HFFc6 (cell line): Measurements from ENCODE around the gene DUOXA2. TPM values are rescaled to one million over a fixed set of nuclear protein-coding genes. Genes with fewer than 3 reads are reported as not detected.

Experiments
- DNase-seq: peaks from one replicate; pipeline ENCODE4 v3.0.0-alpha.2; 2018
- H3K27ac Mint-ChIP-seq: 2 replicates; pipeline ENCODE4 v1.8.0; 2020; ENCODE audit warnings: mild to moderate bottlenecking, mixed read lengths
- H3K27me3 Mint-ChIP-seq: 2 replicates; pipeline ENCODE4 v1.8.0; 2021; ENCODE audit warnings: mild to moderate bottlenecking, moderate library complexity, mixed read lengths; ENCODE audit not compliant: insufficient read depth
- H3K36me3 Mint-ChIP-seq: 2 replicates; pipeline ENCODE4 v1.8.0; 2021; ENCODE audit warnings: low read depth, mixed read lengths
- H3K4me1 Mint-ChIP-seq: 2 replicates; pipeline ENCODE4 v1.8.0; 2020; ENCODE audit warnings: low read depth, mixed read lengths
- H3K4me3 Mint-ChIP-seq: 2 replicates; pipeline ENCODE4 v1.8.0; 2020; ENCODE audit warnings: mild to moderate bottlenecking, moderate library complexity, mixed read lengths
- H3K9me3 Mint-ChIP-seq: 2 replicates; pipeline ENCODE4 v1.8.0; 2020; ENCODE audit warnings: mild to moderate bottlenecking, mixed read lengths
- total RNA-seq, 6 experiments: library from RNA; stranded (reverse); fragmentation: NEBNext Ultra II Directional; extraction: Animal tissue kit (Norgen Biotek cat#: 25700); gene quantifications; 2 replicates in 1 of 6; 3 replicates in 5 of 6; pipeline ENCODE4 v1.2.3, GENCODE V29; 2021
- TF ChIP-seq, protein P1 (sequence below): fragments of 200-600 bp; sonication (generic); IDR thresholded peaks from 2 replicates; pipeline ENCODE4 v1.5.0; 2021; ENCODE audit warnings: antibody characterized with exemption, mild to moderate bottlenecking

Gene DUOXA2
- total RNA-seq, 6 experiments from 2014 or later = not detected

- Mint-ChIP-seq H3K4me3 (no peak overlapping the region), H3K4me1 (peaks cover 9% of the 10 kb centered on the region), H3K36me3 (no peaks in the 10 kb centered on the region), H3K27me3 (peaks cover 40% of the 10 kb centered on the region), H3K27ac (no peak overlapping the region), H3K9me3 (no peaks in the 10 kb centered on the region)
- no peak for DNase-seq
- TF ChIP-seq, protein P1, sequence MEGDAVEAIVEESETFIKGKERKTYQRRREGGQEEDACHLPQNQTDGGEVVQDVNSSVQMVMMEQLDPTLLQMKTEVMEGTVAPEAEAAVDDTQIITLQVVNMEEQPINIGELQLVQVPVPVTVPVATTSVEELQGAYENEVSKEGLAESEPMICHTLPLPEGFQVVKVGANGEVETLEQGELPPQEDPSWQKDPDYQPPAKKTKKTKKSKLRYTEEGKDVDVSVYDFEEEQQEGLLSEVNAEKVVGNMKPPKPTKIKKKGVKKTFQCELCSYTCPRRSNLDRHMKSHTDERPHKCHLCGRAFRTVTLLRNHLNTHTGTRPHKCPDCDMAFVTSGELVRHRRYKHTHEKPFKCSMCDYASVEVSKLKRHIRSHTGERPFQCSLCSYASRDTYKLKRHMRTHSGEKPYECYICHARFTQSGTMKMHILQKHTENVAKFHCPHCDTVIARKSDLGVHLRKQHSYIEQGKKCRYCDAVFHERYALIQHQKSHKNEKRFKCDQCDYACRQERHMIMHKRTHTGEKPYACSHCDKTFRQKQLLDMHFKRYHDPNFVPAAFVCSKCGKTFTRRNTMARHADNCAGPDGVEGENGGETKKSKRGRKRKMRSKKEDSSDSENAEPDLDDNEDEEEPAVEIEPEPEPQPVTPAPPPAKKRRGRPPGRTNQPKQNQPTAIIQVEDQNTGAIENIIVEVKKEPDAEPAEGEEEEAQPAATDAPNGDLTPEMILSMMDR = no peak
Observed at GRCh38 chr15:45095661-45096060, 18.5 kb upstream of the DUOXA2 start.

- Mint-ChIP-seq H3K4me3 (no peak overlapping the region), H3K4me1 (no peaks in the 10 kb centered on the region), H3K9me3 (no peaks in the 10 kb centered on the region), H3K27ac (no peak overlapping the region), H3K36me3 (no peaks in the 10 kb centered on the region), H3K27me3 (peaks cover 38% of the 10 kb centered on the region)
- no peak for DNase-seq
- TF ChIP-seq, protein P1 = no peak
Observed at GRCh38 chr15:45097466-45097865, 16.7 kb upstream of the DUOXA2 start.

- Mint-ChIP-seq H3K27me3 (peaks cover 45% of the 10 kb centered on the region), H3K4me3 (no peak overlapping the region), H3K27ac (no peak overlapping the region), H3K36me3 (no peaks in the 10 kb centered on the region), H3K9me3 (no peaks in the 10 kb centered on the region), H3K4me1 (no peaks in the 10 kb centered on the region)
- DNase-seq = no peak
- TF ChIP-seq, protein P1 = no peak
Observed at GRCh38 chr15:45099549-45100165, 14.5 kb upstream of the DUOXA2 start.

GRCh38 chr15:45100884-45101625 is 13.1 kb upstream of the DUOXA2 start:
- Mint-ChIP-seq H3K4me3 (no peak overlapping the region), H3K27me3 (peaks cover 47% of the 10 kb centered on the region), H3K4me1 (no peaks in the 10 kb centered on the region), H3K36me3 (no peaks in the 10 kb centered on the region), H3K27ac (no peak overlapping the region), H3K9me3 (no peaks in the 10 kb centered on the region)
- TF ChIP-seq, protein P1 = no peak
- no peak for DNase-seq

- H3K27ac Mint-ChIP-seq = no peak overlapping the region
- no peaks in the 10 kb centered on the region for H3K9me3 Mint-ChIP-seq
- TF ChIP-seq, protein P1 = no peak
- no peaks in the 10 kb centered on the region for H3K4me1 Mint-ChIP-seq
- DNase-seq = no peak
- H3K27me3 Mint-ChIP-seq = peaks cover 48% of the 10 kb centered on the region
- no peak overlapping the region; the same call in 1 of the 2 replicates for H3K4me3 Mint-ChIP-seq
- H3K36me3 Mint-ChIP-seq = no peaks in the 10 kb centered on the region
Observed at GRCh38 chr15:45101749-45102148, 12.4 kb upstream of the DUOXA2 start.
